C4-2B (cell line): ENCODE data around the gene TNS3.

Experiments used
- H3K27ac ChIP-seq: fragments of 450-650 bp; 2 replicates; pipeline ENCODE4 v1.5.1; 2017
- CTCF ChIP-seq: fragments of 450-650 bp; conservative IDR thresholded peaks from 2 replicates; pipeline ENCODE4 v1.5.1; 2017; ENCODE audit warnings: mild to moderate bottlenecking
- ZFX ChIP-seq: fragments of 450-650 bp; IDR thresholded peaks from 2 replicates; pipeline ENCODE4 v1.6.1; 2017

The TNS3 gene

GRCh38 chr7:47301657-47302295 lies 280.1 kb downstream of the TNS3 start:
- H3K27ac ChIP-seq: no peak overlapping the region
- no peak for TF ChIP-seq ZFX
- TF ChIP-seq CTCF: no peak

GRCh38 chr7:47301105-47301477 lies 280.8 kb downstream of the TNS3 start:
- TF ChIP-seq ZFX: no peak
- peak; percentile 44 for TF ChIP-seq CTCF
- H3K27ac ChIP-seq: no peak overlapping the region

GRCh38 chr7:47300472-47301104 lies 281.3 kb downstream of the TNS3 start:
- H3K27ac ChIP-seq: no peak overlapping the region

GRCh38 chr7:47299496-47299895 lies 282.4 kb downstream of the TNS3 start:
- TF ChIP-seq CTCF: no peak
- TF ChIP-seq ZFX: no peak
- no peak overlapping the region for H3K27ac ChIP-seq

More at GRCh38 chr7:47300472-47301104, 281.3 kb downstream of the TNS3 start:
- TF ChIP-seq CTCF (no peak), ZFX (no peak)

- no peak overlapping the region for H3K27ac ChIP-seq
- TF ChIP-seq ZFX (no peak), CTCF (no peak)
Observed at GRCh38 chr7:47298636-47299035, 283.3 kb downstream of the TNS3 start.

- TF ChIP-seq CTCF (no peak), ZFX (no peak)
- H3K27ac ChIP-seq: no peak overlapping the region
Observed at GRCh38 chr7:47297120-47297519, 284.8 kb downstream of the TNS3 start.

- no peak overlapping the region for H3K27ac ChIP-seq
- TF ChIP-seq CTCF (no peak), ZFX (no peak)
Observed at GRCh38 chr7:47295606-47296005, 286.3 kb downstream of the TNS3 start.
